GM12891 (cell line): ENCODE results near the gene SNRPD3.

Experiments
- POLR2A ChIP-seq: IDR thresholded peaks from 2 replicates; pipeline ENCODE4 v1.6.1; 2011; ENCODE audit warnings: low read depth, low read length, control low read depth
- POLR2AphosphoS5 ChIP-seq: IDR thresholded peaks from 2 replicates; pipeline ENCODE4 v1.6.1; 2011; ENCODE audit warnings: low read depth, low read length, control low read depth
- TAF1 ChIP-seq: IDR thresholded peaks from 2 replicates; pipeline ENCODE4 v1.6.1; 2011; ENCODE audit warnings: low read depth, low read length, control low read depth

DNA sequence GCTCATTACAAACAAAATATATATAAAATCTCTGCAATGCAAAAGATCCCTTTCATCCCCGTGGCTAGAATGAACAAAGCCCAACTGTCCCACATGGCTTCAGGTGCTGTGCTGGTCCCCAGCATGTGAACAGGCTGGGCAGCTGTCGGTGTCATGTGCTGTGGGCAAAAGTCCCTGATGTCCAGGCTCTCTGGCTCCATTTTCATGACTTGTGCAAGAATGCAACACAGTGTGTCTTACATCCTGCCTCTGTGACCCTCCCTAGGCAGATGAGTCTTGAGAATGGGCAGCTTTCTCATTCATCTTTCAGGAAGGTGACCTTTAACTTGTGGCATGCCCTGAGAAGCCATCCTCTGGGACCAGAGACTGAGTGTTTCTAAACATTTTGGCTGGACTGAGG, 15.3 kb upstream of the SNRPD3 start:
- 0 out of 2 replicates have a peak, but pooled peaks have one; percentile 28 for TF ChIP-seq POLR2A
- no peak for TF ChIP-seq TAF1
- TF ChIP-seq POLR2AphosphoS5, result no peak
